NCI-H2227 (cell line): ENCODE measurements around the gene TP53AIP1.

ENCODE experiments used
- DNase-seq: peaks from one replicate; lab custom pipeline; 2025; ENCODE audit not compliant: unreplicated experiment; lab: John Stamatoyannopoulos, UW

TP53AIP1 gene

GRCh38 chr11:128942817-128943427 is at the start of gene TP53AIP1:
Gene TP53AIP1, minus strand, starts transcription at chr11:128942871. Its CDS starts 5,053 bp downstream, at chr11:128937818.
- DNase-seq, result no peak

- DNase-seq, result no peak
These were observed 45.7 kb upstream of the TP53AIP1 start for GRCh38 chr11:128988242-128988970.

GRCh38 chr11:128985880-128986279 is 43.2 kb upstream of the TP53AIP1 start:
- no peak for DNase-seq

GRCh38 chr11:128983023-128983422 is 40.4 kb upstream of the TP53AIP1 start:
- peak; percentile 12 for DNase-seq

- no peak for DNase-seq
These were observed 38.6 kb upstream of the TP53AIP1 start for GRCh38 chr11:128981254-128981653.

- no peak for DNase-seq
These were observed 28.0 kb upstream of the TP53AIP1 start for GRCh38 chr11:128970598-128971190.

- DNase-seq, result no peak
These were observed 26.2 kb upstream of the TP53AIP1 start for GRCh38 chr11:128968916-128969315.

- DNase-seq, result no peak
These were observed 24.9 kb upstream of the TP53AIP1 start for GRCh38 chr11:128967578-128967977.

- no peak for DNase-seq
These were observed 22.8 kb upstream of the TP53AIP1 start for GRCh38 chr11:128965485-128965884.

- DNase-seq, result no peak
These were observed 21.8 kb upstream of the TP53AIP1 start for GRCh38 chr11:128964463-128964930.

- no peak for DNase-seq
These were observed 21.2 kb upstream of the TP53AIP1 start for GRCh38 chr11:128963744-128964325.

- no peak for DNase-seq
These were observed 20.2 kb upstream of the TP53AIP1 start for GRCh38 chr11:128962896-128963295.

- no peak for DNase-seq
These were observed 19.0 kb upstream of the TP53AIP1 start for GRCh38 chr11:128961645-128962044.

GRCh38 chr11:128957202-128957482 is 14.5 kb upstream of the TP53AIP1 start:
- no peak for DNase-seq

GRCh38 chr11:128956401-128957201 is 13.9 kb upstream of the TP53AIP1 start:
- DNase-seq, result peak; percentile 73

- DNase-seq, result no peak
These were observed 13.0 kb upstream of the TP53AIP1 start for GRCh38 chr11:128955636-128956035.

GRCh38 chr11:128953151-128953550 is 10.5 kb upstream of the TP53AIP1 start:
- DNase-seq, result no peak

GRCh38 chr11:128949791-128950454 is 7.3 kb upstream of the TP53AIP1 start:
- DNase-seq, result no peak

GRCh38 chr11:128948583-128948982 is 5.9 kb upstream of the TP53AIP1 start:
- DNase-seq, result no peak

GRCh38 chr11:128947773-128948172 is 5.1 kb upstream of the TP53AIP1 start:
- DNase-seq, result no peak

GRCh38 chr11:128946648-128947047 is 4.0 kb upstream of the TP53AIP1 start:
- no peak for DNase-seq
